ENCODE measurements around the gene HPSE2. TPM values are rescaled to one million over a fixed set of nuclear protein-coding genes. Genes with fewer than 3 reads are reported as not detected.

Gene HPSE2
- total RNA-seq, 1 donor from 2014 or later = not detected

DNA sequence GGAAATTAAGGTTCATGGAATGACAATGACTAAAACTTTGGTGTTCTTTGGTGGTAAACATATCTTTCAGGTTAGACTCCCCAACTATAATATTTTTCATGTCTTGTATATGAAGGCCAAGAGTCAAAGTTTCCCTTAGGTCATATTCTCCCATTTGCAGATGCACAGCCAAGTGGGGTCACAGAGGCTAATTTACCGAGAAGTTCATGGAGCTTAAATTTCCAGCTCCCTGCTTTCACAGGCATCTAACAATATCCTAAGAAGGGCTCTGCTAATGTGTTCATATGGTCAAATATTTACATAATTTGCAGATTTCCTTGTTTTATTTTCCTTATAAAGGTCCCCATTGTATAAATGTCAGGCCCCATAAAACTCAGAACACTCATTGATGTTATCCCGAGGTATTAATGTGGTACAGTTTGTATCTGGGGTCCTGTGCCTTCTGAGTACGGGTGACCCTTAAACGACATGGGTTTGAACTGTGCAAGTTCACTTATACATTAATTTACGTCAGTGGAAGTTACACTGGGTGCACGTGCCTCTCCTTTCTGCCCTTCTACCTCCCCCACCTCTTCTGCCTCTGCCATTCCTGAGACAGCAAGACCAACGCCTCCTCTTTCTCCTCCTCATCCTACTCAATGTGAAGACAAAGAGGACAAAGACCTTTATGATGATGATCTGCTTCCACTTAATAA lies 603.0 kb downstream of the HPSE2 start:
- DNase-seq (ENCODE audit: extremely low read depth, low read depth, low spot score) = no peak

DNA sequence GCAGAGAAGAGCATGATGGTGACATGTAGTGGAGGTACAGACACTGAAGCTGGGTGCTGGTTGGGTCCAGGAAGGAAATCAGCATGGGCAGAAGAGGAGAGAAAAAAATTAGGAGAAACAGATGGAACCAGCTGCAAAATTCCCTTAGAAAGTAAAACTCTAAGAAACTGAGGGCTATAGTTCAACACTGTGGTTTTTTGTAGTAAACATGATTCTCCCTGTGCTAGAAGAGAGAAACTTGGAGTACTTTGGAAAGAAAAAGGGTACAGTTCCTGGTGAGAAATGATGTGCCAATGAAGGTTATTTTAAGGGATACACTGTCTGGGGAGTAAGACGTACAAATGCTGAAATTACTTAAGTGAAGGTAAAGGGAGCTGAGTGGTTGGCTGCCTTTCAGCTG lies 607.4 kb downstream of the HPSE2 start:
- no peak for DNase-seq (ENCODE audit: extremely low read depth, low read depth, low spot score)

DNA sequence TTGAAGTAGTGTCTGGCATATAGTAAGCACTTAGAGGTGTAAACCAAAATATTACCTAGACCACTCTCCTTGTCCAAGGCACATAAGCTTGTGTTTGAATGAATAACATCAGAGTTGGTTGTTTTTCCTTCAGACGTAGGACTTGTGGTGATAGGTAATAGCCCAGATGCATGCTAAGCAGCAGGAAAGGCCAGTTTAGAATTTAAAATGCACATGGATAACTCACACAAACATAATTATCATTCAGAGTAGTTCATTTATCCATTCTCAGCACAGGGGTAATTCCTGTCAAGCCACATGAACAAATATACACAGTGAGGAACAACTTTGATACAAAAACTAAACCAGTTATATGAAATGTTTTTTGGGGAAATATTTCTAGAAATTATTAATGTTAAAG lies 607.9 kb downstream of the HPSE2 start:
- DNase-seq (ENCODE audit: extremely low read depth, low read depth, low spot score) = no peak

DNA sequence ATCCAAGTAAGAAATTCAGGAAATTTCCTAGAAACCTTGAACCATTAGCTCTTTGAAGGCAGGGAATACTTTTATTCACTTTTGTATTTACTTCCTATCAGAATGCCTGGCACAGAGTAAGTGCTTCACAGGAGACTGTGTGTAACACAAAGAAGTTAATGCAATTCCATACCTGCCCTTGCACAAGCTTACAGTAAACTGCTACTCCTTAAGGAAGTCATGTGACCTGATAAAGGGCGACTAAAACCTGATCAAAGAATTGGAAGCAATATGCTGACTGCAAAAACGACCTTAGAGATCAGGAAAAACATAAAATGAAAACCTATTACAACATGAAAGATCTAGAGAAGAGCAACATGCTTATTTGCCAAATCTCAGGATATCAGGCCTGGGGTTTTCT lies 610.7 kb downstream of the HPSE2 start:
- no peak for DNase-seq (ENCODE audit: extremely low read depth, low read depth, low spot score)

DNA sequence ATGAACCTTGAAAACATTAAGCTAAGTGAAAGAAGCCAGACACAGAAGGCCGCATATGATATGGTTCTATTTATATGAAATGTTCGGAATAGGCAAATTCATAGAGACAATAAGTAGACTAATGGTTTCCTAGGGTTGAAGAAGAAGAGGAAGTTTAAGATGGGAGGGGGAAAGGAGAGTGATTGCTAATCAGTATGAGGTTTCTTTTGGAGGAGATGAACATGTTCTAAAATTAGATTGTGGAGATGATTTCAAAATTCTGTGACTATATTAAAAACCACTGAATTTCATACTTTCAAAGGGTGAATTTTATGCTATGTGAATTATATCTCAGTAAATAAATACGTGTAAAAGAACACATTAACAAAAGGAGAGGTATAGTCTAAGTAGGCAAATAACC lies 612.5 kb downstream of the HPSE2 start:
- no peak for DNase-seq (ENCODE audit: extremely low read depth, low read depth, low spot score)

DNA sequence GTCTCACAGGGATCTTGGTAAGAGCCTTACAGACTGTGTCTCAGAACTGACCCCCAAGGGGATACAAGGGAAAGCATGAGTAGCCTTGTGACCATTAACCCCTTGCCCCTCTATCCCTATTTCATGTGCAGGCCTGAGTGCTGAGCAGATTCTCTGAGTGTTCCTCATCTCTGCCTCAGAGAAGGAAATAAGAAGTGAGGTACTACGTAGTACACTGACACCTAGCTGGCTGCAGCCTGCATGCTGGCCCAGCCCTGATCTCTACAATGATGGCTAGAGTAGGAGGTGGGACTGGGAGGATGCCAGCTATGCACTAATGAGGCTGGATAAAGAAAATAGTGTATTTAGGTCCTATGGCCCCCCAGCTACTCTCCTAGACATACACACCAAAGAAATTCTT lies 614.0 kb downstream of the HPSE2 start:
- no peak for DNase-seq (ENCODE audit: extremely low read depth, low read depth, low spot score)

DNA sequence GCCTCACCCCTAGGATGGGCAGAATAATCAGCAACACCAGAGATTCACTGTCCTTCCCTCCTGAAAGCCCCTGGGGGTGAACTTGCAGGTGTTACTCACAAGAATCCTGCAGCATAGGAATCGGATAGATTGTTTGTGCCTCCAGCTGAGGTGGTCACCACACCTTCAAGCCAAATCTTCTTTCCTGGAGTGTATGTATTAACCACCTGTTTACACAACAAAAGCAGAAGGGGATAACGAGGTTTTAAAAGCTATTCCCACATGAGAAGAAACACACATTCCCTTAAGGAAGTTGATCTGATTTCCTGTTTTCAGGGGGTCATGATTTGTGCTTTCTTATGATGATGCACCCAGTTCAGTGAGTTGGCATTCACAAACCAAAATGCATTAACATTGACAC lies 615.1 kb downstream of the HPSE2 start:
- no peak for DNase-seq (ENCODE audit: extremely low read depth, low read depth, low spot score)

DNA sequence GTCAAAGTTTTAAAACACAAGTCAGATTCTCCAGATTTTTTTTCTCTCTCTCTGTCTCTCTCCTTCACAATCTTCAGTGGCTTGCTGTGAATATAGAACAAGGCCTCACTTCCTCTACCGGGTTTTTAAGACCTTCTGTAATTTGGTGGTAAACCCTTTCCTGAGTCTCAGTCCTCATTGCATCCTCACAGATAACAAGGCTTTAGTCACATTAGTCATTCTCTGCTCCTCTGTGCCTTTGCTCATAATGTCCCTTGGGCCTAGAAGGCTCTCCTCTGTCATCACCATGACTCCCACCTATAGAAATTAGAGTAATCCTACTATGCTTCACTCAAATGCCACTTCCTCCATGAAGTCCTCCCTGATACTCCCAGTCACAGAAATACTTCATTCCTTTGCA lies 616.2 kb downstream of the HPSE2 start:
- DNase-seq (ENCODE audit: extremely low read depth, low read depth, low spot score) = no peak

DNA sequence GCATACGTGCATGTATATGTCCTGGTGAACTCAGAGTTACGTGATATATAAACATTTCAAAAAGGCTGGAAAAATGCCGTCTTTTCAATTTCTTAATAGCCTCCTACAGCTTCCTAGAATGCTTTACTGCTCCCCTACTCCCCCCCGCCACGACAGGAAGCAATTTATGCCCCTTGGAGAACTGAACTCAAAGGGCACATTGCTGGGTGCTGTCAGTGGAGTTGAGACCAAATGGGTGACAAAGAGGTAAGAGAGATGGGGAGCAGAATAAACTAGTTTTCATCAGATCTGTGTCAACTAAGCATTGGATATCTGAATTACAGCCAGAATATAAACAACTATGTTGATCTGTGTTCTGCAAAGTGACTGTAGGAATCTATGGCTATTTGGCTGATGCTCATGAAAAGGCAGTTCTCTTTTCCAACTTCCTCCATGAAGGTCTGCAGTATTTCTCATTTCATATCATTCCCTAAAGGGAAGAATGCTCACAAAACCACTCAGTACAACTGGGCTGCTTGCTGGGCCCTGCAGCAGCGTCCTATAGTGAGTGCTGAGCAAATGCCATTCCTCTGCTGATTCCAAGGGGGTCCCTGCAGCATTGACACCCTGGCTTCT lies 617.6 kb downstream of the HPSE2 start:
- DNase-seq (ENCODE audit: extremely low read depth, low read depth, low spot score) = no peak

DNA sequence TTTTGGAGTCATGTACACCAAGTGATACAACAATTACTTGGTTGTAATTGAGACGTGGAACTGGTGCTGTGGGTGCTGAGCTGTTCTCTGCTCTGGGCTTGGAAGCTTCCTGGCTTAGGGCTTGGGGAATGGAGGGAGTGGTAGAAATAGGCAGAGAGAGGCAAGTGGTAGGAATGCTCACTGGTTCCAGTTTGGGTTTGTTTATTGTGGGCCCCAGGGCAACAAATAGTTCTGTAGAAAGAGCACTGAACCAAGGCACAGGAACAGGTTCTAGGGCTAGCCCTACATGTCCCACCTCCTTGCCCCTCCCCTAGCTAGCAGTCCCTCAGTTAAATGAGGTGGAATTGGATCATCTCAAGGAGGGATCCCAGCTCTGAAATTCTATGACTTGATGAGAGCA lies 622.2 kb downstream of the HPSE2 start:
- no peak for DNase-seq (ENCODE audit: extremely low read depth, low read depth, low spot score)

DNA sequence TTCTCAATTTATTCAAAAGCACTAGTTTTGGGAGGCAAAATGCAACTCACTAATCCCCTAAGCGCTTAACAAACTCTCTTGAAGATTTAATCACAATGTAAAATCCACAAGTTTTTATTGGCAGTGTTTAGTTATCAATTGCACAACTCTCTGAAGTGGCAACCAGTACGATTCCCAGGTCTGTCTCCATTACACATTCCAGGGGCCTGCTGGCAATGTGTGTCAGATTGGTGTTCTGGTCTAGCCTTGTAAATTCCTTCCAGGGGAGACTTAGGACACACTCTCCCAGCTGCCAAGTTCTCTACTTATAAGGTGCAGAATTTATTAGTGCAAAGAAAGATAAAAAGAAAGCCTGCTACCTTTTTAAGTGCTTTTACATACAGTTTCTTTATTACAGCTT lies 624.2 kb downstream of the HPSE2 start:
- DNase-seq (ENCODE audit: extremely low read depth, low read depth, low spot score) = no peak

DNA sequence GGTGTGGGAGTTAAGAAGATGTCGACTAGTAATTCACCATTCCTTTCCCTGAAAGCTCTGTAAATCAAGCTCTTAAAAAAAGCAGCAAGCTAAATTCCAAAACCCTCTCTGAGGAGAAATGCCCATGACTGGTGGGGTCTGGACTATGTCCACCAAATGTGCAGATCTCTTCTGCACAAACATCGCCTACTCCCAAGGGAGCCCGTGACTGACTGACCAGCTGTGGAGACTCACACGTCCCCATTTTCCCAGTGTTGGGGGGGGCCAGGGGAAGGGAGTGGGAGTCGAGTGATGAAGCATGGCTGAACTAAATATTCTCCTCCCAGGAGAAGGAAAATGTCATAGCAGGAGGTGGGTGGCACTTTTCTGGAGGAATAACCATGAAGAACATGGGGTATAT lies 624.8 kb downstream of the HPSE2 start:
- no peak for DNase-seq (ENCODE audit: extremely low read depth, low read depth, low spot score)

DNA sequence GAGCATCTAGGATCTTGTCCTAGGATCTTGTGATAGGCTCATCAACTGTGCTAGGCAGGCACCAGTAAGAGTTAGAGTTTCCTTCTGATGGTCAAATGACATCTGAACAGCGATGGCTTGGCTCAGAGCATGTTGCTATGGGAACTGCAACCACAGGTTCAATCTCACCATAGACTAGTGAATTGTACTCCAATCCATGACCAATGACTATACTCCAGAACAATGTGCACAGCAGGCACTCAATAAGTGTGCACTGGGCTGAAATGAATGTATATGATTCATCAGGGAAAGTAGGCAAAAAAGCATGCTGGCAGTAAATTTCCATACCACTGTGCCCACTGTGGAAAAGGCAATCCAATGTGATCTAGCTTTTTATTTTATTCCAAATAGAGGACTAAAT lies 625.4 kb downstream of the HPSE2 start:
- no peak for DNase-seq (ENCODE audit: extremely low read depth, low read depth, low spot score)

DNA sequence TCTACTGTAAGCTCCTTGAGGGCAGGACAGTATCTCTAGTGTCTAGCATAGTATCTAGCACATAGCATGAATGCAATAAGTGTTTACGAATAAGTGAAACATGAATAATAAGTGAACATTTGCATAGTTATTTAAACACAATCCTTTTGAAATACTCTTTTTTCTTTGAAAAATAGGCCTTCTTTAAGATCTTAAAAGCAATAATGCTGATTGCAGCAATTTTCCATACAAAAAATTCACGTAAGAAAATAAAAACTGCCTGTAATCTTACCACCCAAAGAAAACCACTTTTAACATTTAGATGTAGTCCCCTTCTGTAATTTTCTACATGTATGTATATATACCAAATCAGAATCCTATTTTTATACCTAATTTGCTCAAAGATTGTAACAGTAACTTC lies 626.4 kb downstream of the HPSE2 start:
- no peak for DNase-seq (ENCODE audit: extremely low read depth, low read depth, low spot score)

DNA sequence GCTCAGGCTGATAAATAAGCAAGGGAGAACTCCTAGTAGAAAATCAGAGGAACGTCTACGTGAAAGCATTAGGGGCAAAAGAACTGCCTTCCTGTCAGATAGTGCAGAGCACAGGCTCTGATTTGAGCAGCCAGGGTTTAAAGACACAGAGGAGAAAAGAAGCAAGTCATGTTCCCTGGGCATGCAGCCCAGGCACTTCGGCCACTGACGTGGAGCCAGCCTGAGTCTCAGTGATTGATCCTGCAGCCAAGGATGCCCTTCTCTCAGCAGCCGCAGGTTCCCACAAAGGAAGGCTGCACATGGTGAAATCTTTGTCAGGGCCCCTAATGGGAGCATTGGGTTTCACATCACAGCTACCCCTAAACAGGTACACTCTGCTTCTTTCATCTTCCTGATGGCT lies 627.2 kb downstream of the HPSE2 start:
- no peak for DNase-seq (ENCODE audit: extremely low read depth, low read depth, low spot score)

DNA sequence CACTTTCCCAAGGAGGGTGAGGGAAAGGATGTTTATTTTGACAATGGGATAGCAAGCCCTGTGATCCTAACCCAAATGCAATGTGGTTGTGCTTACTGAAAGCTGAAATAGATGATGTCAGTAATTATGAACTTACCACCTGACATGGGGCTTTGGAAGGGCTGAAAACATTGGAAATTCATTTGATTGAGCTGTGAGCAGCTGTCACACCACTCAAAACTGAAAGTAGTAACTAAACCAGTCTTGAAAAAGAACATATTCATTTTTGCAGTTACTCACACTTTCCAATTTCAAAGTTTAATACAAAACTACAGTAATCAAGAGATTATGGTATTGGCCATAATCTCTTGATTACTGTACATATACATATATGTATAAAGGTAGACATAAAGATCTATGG lies 633.4 kb downstream of the HPSE2 start:
- DNase-seq (ENCODE audit: extremely low read depth, low read depth, low spot score) = no peak

DNA sequence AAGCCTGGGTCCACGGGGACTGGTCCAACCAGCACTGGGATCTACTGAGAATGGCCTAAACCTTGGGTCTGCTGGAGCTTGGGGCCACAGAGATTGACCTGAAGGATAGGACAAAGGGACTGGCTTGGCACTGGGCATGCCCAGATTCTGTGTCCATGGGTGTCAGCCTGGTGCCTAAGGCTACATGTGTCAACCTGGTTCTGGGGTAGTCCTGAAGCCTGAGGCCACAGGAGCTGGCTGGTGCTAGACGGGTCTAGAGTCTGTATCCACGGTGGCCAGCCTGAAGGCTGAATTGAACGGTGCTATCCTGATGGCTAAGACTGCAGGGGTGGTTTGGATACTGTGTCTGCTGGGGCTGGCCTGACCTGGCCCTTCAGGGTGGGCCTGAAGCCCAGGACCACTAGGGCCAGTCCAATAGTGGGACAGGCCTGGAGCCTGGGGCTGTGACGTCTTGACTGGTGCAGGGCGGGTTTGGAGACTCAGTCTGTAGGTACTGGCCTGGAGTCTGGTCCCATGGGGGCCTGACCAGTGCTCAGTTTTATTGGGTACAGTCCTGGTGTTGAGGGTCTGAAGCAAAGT lies 636.5 kb downstream of the HPSE2 start:
- DNase-seq (ENCODE audit: extremely low read depth, low read depth, low spot score) = no peak

DNA sequence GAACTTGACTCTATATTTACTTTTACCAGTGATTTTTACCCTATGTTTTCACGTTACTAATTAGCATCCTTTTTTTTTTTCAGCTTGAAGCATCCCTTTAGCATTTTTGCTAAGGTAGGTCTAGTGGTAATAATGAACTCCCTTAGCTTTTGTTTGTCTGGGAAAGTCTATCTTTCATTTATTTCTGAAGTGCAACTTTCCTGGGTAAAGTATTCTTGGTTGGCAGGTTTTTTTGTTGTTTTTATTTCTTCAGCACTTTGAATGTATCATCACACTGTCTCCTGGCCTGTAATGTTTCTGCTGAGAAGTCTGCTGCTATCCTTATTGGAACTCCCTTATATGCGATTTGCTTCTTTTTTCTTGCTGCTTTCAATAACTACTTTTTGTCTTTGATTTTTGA lies 639.2 kb downstream of the HPSE2 start:
- no peak for DNase-seq (ENCODE audit: extremely low read depth, low read depth, low spot score)

DNA sequence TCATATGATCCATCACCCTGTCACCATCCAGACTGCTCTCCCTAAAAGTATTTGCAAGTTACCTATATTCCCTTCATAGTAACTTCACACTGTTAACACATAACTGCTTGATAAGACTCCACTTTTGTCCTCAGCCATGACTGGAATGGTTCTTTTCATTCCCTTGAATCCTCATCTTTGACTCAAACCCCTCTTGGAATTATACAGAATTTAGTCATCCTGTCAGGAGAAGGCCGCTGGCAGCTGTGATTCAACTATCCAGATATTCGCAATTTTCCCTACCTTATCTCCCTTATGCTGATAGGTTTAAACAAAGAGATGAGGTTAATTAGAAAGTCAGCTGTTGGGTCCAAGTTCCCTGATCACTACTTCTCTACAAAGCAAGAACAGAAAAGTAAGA lies 646.0 kb downstream of the HPSE2 start:
- no peak for DNase-seq (ENCODE audit: extremely low read depth, low read depth, low spot score)

DNA sequence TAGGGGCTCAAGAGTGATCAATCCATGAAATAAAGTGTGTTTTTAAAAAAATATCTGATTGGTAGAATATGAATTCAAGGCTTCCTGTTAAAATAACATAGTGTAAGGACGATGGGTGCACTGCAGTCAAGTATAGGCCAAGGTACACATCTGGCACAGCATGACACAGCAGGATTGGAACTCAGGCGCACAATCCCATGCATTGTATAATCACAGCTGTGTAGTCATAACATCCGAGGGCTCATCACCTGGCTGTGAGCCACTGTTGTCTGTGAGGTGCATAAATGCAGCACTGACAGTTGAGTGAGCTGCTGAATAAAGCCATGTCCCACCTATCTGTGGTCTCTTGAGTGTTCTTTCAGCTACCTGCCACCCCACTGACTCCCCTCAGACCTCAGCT lies 646.6 kb downstream of the HPSE2 start:
- DNase-seq (ENCODE audit: extremely low read depth, low read depth, low spot score) = no peak

DNA sequence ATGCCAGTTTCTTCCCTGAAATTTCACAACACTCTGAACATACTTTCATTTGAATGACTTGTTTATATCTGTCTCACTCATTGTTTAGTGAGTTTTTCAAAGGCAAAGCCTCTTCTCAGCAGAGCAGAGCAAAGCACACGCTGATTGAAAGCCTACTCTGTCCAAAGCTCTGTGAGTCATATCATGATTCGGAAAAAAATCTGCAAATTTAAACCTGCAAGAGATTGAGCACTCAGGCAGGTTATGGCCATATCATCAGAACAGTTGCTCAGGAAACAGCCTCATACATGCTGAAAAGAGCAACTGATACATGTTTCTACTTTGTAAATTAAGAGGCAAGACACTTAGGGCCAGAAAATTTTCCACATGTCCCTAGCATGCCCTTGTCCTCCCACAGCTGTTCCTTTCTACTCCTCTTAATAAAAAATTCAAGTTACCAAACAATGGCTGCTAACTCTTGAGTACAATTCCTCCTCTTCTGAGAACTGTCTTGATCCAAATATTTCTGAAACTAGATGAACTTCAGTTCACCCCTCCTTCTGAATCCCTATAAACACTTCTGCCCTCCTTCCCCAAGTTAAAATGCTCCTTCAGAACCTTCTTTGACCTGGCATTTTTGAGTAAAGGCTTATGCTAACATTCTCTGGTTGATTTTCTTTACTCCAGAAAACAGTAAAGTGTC lies 648.4 kb downstream of the HPSE2 start:
- no peak for DNase-seq (ENCODE audit: extremely low read depth, low read depth, low spot score)

DNA sequence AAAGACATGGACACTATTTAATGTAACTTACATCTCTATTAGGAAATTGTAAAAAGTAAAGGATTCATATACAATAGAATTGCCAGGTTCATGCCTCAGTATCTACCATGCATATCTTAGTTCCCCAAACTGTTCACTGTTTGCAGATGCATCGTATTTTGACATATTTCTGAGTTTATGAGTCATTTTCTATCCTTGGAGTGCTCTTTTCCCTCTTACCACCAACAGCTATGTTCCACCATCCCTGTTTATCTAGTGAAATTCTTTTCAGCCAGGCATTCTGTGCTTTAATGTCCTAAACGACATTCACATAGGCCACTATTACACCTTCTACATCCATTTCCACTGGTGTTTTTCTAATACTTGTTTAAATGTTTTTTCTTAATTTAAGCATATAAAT lies 649.6 kb downstream of the HPSE2 start:
- DNase-seq (ENCODE audit: extremely low read depth, low read depth, low spot score) = no peak

Measured in glomerular endothelial cell (primary cell).